GM21526 (cell line): ENCODE data around the gene CTPS1.
A peak's percentile ranks its signal among the peaks of the same experiment; 100 is the strongest.

Experiments used
- ATAC-seq: cut with Tn5 transposase; IDR thresholded peaks from one replicate; pipeline ENCODE4 v1.9.1; 2021; ENCODE audit warnings: moderate library complexity; ENCODE audit not compliant: unreplicated experiment, low FRiP score

CTPS1 gene, protein sequence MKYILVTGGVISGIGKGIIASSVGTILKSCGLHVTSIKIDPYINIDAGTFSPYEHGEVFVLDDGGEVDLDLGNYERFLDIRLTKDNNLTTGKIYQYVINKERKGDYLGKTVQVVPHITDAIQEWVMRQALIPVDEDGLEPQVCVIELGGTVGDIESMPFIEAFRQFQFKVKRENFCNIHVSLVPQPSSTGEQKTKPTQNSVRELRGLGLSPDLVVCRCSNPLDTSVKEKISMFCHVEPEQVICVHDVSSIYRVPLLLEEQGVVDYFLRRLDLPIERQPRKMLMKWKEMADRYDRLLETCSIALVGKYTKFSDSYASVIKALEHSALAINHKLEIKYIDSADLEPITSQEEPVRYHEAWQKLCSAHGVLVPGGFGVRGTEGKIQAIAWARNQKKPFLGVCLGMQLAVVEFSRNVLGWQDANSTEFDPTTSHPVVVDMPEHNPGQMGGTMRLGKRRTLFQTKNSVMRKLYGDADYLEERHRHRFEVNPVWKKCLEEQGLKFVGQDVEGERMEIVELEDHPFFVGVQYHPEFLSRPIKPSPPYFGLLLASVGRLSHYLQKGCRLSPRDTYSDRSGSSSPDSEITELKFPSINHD

DNA sequence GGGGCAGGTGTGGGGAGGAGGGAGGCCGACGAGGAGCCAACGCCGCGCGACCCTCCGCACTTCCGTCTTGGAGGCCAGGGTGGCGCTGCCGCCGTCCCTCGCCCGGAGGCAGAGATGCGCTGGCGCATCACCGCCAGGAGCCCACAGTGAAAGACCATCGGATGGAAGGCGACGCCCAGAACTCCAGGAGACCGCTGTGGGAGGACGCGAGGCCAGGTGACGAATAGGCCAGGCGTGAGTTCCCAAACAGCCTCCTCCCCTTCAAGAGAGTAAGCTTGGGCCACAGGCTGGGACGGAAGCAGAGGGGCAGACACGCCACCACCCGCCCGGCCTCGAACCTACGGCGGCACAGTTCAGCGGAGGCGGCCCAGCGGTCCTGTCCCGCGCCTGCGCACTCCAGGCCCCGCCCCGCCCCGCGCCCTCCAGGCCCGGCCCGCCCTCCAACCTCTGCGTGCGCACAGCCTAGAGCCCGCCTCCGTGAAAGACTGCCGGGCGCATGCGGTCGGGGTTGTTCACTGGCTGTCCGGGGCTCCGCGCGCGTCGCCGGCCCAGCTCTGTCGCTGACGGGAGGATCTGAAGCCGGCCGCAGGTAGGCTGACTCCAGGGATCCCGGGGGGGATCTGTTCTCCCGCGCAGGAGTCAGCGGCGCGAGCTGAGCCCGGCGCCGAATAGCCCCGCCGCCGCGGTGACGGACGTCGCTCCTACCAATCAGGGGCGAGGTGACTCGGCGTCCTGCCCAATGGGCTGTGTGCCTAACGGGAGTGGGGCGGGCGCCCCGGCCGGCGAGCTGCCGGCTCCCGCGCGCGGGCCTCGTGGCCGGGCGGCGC, at the start of gene CTPS1:
CTPS1 (plus strand) TSS at position 456 of the 827 bp plus-strand sequence. CDS start 3,595 bp downstream, outside the sequence.
- peak; percentile 87 for ATAC-seq

DNA sequence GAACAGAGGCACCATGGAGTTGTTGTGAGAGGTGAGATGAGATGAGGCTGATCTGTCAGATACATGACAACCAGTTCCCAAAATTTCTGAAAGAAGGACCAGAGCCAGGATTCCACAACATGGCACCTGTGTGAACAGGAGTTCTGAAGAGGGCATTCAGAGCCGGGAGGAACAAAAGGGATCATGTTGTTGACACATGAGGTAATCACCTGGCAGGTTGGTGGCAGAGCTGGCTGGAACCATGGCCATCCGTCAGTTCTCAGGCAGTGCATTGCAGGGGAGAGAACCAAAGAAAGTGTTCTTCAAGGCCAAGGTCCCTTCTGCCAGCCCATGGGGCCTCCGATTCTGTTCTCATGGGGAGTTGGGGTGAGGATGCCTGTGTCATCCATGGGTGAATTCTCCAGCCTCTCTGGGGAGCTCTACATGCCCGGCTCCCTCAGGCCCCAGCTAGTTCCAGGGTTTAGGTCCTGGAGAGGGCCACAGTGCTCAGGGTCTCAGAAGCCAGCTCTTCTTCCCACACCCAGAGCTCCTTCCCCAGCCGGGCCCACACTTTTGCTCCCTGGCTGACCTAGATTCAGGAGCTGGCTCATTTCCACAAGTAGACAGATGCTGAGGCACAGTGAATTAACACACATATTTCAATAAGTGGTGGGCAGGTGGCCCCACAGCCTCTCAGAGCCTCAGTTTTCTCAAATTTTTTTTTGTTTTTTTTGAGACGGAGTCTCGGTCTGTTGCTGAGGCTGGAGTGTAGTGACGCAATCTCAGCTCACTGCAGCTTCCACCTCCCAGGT, 49.1 kb upstream of the CTPS1 start:
- ATAC-seq = no peak

DNA sequence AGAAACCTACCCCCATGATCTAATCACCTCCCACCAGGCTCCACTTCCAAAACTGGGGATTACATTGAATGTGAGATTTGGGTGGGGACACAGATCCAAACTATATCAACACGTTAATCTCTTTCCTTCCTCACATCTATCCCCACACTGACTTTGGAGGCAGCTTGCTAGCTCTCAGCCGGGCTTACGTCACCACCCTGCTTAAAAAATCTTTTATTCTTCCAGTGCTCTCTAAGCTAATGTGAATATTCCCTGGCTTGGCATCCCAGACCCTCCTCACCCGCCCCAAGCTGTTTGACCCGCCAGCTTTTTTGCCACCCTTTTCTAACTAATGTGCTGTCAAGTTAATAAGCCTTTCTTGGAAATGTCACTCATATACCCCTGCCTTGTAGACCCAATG, 47.9 kb upstream of the CTPS1 start:
- no peak for ATAC-seq

DNA sequence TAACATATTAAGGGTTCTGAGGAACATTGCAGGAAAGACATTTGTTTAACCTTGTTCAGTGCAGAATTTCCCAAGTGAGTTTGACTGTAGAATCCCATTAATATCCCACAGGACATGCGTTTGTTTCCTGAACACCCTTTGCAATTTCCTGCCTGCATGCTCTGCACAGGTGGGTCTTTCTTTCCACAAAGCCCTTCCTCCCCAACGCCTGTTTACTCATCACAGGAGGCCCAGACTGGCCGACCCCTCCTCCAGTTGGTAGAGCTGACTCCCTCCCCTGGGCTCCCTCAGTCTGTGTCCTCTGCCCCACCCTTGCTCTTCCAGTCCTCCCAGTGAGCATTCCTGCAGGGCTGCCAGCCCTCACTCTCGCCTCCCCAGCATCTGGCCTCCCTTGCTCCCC, 47.5 kb upstream of the CTPS1 start:
- ATAC-seq = no peak

DNA sequence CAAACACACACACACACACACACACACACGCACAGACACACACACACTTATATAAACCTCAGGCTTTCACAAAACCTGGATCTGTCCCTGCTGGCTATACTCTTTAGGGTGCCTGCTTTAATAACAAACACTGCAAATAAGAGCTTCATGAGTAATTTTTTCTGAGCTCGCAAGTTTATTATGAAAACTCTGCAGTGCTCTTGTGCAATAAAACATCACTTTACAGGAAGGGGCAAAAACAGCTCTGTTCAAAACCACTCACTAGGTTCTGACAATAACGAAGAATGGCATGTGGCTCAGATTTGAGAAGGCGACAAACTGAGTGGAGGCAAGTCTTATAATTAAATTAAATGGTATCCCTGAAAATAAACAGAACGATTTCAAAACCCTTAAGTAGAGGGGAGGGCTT, 42.6 kb upstream of the CTPS1 start:
- ATAC-seq = no peak

DNA sequence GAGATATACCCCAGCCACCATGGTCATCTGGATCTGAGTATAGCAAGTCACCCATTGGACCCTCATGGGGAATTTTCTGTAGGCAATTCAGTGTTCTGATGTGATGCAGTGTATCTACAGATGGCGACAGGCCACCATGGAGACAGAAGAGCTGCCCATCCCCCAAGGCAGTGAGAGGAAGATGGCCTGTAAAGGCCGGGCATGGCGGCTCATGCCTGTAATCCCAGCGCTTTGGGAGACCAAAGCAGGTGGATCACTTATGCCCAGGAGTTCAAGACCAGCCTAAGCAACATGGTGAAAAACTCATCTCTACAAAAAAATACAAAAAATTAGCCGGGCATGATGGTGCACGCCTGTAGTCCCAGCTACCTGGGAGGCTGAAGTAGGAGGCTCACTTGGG, 41.1 kb upstream of the CTPS1 start:
- ATAC-seq = no peak

DNA sequence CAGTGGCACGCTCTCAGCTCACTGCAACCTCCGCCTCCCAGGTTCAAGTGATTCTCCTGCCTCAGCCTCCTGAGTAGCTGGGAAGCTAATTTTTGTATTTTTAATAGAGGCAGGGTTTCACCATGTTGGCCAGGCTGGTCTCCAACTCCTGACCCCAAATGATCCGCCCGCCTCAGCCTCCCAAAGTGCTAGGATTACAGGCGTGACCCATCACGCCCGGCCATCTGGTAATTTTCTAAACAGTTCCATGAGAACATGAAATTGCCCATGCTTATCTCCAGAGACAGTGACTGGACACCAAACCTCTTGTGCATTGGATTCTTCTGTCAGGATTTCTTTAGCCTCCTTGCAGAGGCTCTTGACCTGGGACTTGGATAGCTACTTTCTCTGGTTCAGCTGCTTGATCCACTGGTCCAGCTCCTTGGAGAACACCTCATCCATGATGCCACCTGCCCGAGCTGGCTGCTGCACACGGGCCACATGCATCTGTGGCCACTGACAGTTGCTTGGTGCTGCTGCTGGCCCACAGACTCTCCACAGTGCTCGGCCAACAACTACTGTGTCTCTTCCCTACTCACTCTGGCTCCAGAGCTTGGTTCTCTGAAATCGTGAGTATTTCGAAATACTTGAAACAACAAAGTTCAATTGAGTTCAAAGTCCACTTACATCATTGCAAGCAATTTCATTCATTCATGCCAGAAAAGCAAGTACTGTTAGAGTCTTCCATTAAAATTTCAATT, 40.0 kb upstream of the CTPS1 start:
- no peak for ATAC-seq

DNA sequence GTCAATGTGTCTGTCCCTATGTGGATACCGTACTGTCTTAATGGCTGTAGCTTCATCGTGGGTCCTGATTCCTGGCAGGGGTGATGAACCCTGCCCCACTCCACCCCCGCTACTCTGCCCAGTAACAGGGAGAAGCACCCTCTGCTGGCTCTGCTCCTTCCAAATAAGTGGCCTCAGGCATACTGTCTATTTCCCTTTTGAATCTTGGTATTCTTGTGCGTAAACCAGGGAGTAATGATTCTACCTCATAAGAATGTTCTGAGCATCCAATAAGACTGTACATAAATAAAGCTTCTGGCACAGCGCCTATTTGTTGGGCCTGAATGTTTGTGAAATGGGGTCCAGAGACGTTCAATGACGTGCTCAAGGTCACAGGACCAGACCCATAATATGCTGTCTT, 35.2 kb upstream of the CTPS1 start:
- ATAC-seq = no peak

DNA sequence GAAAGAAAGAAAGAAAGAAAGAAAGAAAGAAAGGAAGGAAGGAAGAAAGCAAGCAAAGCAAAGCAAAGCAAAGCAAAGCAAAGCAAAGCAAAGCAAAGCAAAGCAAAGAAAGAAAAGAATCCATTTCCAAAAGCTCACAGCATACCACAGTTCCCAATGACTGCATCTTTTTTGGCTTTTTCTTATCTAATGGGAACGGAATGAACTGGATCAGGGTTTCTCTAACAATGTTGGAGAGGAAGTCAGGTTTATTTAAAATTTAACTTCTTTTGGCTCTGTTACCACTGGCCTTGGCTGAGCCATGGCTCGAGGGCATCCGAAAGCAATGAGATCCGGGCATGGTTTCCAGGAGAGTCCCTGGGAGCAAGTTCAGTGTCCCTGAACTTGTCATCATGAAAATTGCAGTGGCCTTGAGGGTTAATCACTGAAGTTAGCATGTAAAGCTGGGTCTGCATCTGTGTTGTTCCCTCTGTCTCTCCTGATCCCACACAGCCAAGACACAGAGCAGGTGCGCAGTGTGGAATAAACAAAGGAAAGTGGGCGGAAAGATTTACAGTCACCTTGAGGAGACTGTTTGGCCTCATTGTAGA, 34.6 kb upstream of the CTPS1 start:
- ATAC-seq = no peak

DNA sequence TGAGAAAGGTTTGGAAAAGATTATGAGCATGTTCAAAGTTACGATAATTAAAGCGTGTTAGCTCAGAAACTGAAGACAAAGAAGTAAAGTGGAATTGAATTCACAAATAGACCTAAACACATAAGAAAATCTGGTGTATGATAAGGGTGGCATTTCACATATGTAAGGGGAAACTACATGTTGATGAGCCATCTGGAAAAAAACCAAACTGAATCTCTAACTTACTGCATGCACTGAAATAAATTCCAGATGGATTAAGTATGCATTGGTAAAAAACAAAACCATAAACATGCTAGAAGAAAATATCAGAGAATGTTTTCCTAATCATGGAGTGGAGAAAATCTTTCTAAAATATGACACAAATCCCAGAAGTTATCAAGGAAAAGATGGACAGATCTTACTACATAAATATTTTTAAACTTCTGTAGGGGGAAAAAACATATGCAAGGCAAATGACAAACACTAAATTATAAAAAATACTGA, 34.0 kb upstream of the CTPS1 start:
- ATAC-seq = no peak

DNA sequence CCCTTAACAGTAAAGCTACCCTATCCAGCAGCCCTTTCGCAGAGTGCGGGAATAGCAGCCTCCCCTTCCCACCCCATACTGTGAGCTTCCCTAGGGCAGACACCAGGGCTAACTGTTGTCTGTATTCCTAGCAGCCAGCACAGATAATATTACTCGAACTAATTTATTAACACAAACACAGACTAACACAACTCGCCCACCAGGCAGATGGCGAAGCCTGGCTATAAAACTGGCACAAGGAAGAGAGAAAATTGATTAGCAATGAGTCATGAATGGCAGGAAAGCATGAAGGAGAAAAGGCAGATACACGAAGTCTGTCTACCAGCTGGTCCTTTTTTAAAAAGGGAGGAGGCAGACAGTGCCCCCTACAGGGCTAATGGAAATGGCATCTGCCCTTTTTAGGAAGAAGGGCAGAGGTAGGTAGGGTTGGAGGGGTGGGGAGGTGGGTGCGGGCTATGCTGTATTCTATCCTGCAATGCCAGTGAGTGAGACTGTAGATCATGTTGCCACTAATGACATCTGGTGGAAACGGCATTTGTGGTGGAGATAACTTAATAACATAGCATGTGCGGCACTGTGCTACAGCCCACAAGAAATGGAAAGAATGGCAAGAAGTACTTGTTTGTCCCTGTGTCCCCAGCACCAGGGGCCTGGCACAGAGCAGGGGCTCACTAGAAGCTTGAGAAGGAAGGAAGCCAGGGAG, 30.6 kb upstream of the CTPS1 start:
- ATAC-seq = no peak

DNA sequence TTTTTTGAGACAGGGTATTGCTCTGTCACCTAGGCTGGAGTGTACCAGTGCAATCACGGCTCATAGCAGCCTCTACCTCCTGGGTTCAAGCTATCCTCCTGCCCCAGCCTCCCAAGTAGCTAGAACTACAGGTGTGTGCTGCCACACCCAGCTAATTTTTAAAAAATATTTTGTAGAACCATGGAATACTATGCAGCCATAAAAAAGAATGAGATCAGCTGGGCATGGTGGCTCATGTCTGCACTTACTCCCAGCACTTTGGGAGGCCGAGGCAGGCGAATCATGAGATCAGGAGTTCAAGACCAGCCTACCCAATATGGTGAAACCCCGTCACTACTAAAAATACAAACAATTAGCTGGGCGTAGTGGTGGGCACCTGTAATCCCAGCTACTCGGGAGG, 29.9 kb upstream of the CTPS1 start:
- no peak for ATAC-seq

DNA sequence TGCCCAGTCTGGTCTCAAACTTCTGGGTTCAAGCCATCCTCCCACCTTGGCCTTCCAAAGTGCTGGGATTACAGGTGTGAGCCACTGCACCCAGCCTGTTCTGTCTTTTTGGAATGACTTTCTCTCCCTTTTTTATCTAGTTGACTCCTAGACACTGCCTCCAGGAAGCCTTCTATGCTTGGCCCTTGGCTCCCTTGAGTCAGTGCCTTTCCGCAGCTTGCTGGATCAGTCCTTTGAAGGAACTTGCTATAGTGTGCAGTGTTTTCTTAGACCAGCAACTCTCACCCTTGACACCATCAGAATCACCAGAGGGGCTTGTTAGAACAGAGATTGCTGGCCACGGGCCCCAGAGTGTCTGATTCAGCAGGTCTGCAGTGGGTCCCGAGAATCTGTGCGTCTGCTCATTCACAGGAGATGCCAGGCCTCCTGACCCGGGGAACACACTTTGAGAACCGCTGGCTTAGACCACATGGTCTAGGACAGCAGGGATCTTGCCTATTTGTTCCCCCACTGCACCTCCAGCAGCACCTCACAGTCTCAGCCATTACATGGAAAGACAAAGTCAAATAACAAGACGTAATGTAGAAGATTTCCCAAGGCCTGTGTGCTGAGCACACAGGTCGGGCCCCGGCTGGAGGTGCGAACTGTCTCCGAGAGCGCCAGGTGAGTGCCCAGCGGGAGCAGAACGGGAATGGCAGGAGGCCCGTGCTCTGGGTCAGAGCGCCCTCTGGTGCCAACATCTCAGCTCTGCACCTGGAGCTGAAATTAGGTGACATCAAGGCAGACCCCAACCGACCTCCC, 27.4 kb upstream of the CTPS1 start:
- ATAC-seq = no peak

DNA sequence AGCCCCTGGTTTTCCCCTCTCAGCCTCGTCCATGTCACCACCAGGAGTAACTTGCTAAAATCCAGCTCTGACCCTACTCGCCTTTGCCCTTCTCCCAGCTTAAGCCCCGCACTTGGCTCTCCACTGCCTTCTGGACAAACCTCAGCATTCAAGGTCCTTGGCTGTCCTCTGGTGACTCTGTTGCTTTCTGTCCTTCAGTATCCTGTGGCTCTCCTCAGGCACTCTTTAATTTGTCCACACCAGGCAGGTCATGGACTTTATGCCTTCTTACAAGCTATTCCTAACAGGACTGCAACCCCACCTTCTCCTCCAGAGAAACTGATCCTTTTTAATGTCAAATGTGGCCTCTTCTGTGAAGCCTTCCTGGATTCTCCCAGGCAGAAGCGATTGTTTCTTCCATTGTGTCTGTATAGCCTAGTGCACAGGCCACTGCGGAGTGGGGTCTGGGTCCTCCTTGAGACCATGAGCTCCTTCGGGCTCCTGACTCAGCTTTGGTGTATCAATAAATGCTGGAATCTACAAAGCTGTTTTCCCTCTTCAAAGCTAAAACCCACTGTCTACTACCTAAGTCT, 26.7 kb upstream of the CTPS1 start:
- ATAC-seq = no peak

DNA sequence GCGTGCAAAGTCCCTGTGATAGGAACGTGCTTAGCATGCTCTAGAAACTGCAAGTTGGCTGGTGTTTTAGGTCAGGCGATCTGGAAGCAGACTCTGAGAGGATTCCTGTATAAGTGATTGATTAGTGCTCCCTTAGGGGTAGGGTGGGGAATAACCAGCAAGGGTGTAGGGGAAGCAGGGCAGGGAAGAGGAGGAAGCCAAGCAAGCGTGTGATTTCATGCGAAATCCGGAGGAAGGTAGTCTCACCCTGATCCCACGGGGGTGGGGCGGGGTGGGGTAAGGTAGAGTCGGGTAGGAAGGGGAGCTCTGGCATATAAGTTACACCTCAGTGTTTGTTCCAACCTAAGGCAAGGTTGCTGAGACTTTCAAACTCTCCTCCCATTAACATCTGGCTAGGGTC, 24.9 kb upstream of the CTPS1 start:
- no peak for ATAC-seq

DNA sequence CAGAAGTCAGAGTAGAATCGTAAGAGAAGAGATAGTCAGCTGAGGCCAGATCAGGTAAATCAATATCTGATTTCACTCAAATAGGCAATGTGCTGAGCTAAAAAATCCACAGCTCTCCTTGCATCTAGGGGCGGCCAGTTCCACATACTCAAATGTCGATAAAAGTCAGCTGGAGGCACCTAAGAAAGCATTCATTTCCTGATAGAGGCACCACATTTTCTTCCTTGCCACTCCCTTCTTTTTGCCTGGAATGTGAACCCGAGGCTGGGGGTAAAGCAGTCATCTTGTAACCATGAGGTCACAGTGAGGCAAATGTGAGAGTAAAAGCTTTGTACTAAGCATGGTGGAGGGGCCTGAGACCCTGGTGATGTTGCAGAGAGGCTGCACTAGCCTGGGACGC, 24.2 kb upstream of the CTPS1 start:
- no peak for ATAC-seq

DNA sequence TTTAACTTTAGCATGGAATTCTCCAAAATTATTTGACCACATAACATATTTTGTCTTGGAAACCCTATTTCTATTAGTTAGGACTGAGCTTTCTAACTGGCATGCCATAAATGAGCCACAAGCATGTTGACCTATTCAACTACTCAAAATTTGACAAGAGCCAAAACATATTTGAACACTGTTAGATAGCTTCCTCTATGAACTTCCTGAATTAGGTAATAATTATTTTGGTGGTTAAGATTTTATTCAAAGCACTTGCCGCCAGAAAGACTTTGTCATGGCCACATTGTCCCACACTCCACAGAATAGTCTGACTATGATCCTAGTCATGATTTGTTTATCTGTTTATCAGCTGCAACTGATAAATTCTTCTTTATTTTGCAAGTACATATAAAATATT, 23.1 kb upstream of the CTPS1 start:
- ATAC-seq = no peak

DNA sequence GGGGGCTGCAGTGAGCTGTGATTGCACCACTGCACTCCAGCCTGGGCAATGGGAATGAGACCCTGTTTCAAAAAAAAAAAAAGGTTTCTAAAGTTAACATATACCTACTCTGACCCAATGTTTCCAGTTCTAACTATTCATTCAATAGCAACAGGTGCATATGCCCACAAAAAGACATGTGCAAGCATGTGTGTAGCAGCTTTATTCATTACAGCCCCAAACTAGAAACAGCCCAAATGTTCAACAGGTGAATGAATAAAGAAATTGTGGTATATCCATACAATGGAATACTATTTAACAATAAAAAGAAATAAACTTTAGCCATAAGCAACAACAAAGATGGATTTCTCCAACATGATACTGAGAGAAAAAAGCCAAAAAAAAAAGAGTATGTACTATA, 21.3 kb upstream of the CTPS1 start:
- ATAC-seq = no peak
